Smooth muscle cell (in vitro differentiated cells): ENCODE measurements around the gene B3GALT5. TPM values are rescaled to one million over a fixed set of nuclear protein-coding genes. Genes with fewer than 3 reads are reported as not detected.
"Not testable (repeated sequence)": the region's sequence is repeated elsewhere in the genome, so short reads cannot be mapped to it uniquely, and the experiment has no call there.

Experiments
- DNase-seq: peaks from one replicate; lab custom pipeline; 2025; ENCODE audit not compliant: unreplicated experiment; lab: John Stamatoyannopoulos, UW
- H2AFZ ChIP-seq: fragments of 200-600 bp; sonication (generic); 2 replicates; pipeline ENCODE4 v1.6.0; 2016; ENCODE audit warnings: antibody characterized with exemption, low read depth, mild to moderate bottlenecking
- H3F3A ChIP-seq: fragments of 200-600 bp; sonication (generic); 2 replicates; pipeline ENCODE4 v1.6.0; 2017; ENCODE audit warnings: antibody characterized with exemption, low read depth
- H3K27ac ChIP-seq: fragments of 200-600 bp; sonication (generic); 2 replicates; pipeline ENCODE4 v1.5.1; 2016; ENCODE audit warnings: low read depth, mild to moderate bottlenecking
- H3K27me3 ChIP-seq: fragments of 200-600 bp; sonication (generic); 2 replicates; pipeline ENCODE4 v1.6.1; 2016; ENCODE audit warnings: low read depth, mild to moderate bottlenecking
- H3K36me3 ChIP-seq: fragments of 200-600 bp; sonication (generic); 2 replicates; pipeline ENCODE4 v1.5.1; 2016; ENCODE audit warnings: low read depth
- H3K4me1 ChIP-seq: fragments of 200-600 bp; sonication (generic); 2 replicates; pipeline ENCODE4 v1.5.1; 2016; ENCODE audit warnings: low read depth
- H3K4me2 ChIP-seq: fragments of 200-600 bp; sonication (generic); 2 replicates; pipeline ENCODE4 v1.6.0; 2016; ENCODE audit warnings: mild to moderate bottlenecking
- H3K4me3 ChIP-seq: fragments of 200-600 bp; sonication (generic); 2 replicates; pipeline ENCODE4 v1.5.1; 2016; ENCODE audit warnings: mild to moderate bottlenecking
- H3K79me2 ChIP-seq: fragments of 200-600 bp; sonication (generic); 2 replicates; pipeline ENCODE4 v1.6.0; 2016; ENCODE audit warnings: low read depth, mild to moderate bottlenecking
- H3K9ac ChIP-seq: fragments of 200-600 bp; sonication (generic); 2 replicates; pipeline ENCODE4 v1.6.0; 2016; ENCODE audit warnings: low read depth
- H3K9me3 ChIP-seq: fragments of 200-600 bp; sonication (generic); replicated peaks from 2 replicates; pipeline ENCODE4 v1.5.1; 2016; ENCODE audit warnings: low read depth
- H4K20me1 ChIP-seq: fragments of 200-600 bp; sonication (generic); 2 replicates; pipeline ENCODE4 v1.6.0; 2016; ENCODE audit warnings: low read depth
- WGBS: methylation state at CpG from one replicate; pipeline ENCODE4 v1.1.7; 2016; ENCODE audit warnings: low lambda C conversion rate; 5-methylcytosine and 5-hydroxymethylcytosine counted together
- polyA plus RNA-seq: library from polyadenylated mRNA; unstranded; fragments of >200 nt; fragmentation: Nextera tagmentation; extraction: Ambion mirVana; gene quantifications from 2 replicates; pipeline ENCODE4 v1.2.1, GENCODE V29; 2016
- total RNA-seq: library from RNA; depleted of rRNA; stranded (reverse); fragments of >200 nt; gene quantifications from 2 replicates; pipeline ENCODE4 v1.2.3, GENCODE V29; 2014
- TF ChIP-seq, protein P1 (sequence below): fragments of 200-600 bp; sonication (generic); IDR thresholded peaks from 2 replicates; pipeline ENCODE4 v1.5.1; 2017; ENCODE audit warnings: borderline replicate concordance, mild to moderate bottlenecking, antibody characterized with exemption; ENCODE audit not compliant: insufficient read depth, poor library complexity, severe bottlenecking

B3GALT5 gene
- total and polyA plus RNA-seq, 2 experiments from 2014 or later: 0.73 to 3.8 TPM

DNA sequence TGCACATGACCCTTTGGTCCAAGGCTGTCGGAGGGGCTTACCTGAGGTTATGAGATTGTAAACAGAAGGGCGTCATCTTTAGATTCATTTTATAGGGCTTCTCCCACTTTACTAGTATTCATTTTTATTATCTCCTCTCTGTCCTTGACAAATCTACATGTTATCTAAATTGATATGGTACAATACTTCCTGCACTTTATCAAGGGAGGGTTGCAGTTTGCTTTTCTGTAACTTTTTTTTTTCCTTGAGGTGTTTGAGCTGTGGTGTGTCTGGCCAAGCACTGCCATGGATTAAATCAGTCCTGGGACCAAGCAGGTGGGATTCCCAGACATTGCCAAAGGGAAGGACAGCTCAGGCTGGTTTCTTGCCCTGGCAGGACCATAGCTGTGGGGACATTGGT lies 32.0 kb upstream of the B3GALT5 start:
- Histone ChIP-seq H3K36me3 (no peaks in the 10 kb centered on the region), H4K20me1 (no peaks in the 10 kb centered on the region), H3F3A (no peaks in the 10 kb centered on the region), H3K9me3 (no peaks in the 10 kb centered on the region), H3K4me3 (no peak overlapping the region), H3K27me3 (no peaks in the 10 kb centered on the region), H3K27ac (no peak overlapping the region), H3K4me2 (no peak overlapping the region), H3K4me1 (peaks cover 8% of the 10 kb centered on the region), H3K9ac (no peak overlapping the region), H2AFZ (no peak overlapping the region), H3K79me2 (no peaks in the 10 kb centered on the region)
- WGBS: 50% methylated on average over 2 of the region's 2 CpGs
- TF ChIP-seq, protein P1, sequence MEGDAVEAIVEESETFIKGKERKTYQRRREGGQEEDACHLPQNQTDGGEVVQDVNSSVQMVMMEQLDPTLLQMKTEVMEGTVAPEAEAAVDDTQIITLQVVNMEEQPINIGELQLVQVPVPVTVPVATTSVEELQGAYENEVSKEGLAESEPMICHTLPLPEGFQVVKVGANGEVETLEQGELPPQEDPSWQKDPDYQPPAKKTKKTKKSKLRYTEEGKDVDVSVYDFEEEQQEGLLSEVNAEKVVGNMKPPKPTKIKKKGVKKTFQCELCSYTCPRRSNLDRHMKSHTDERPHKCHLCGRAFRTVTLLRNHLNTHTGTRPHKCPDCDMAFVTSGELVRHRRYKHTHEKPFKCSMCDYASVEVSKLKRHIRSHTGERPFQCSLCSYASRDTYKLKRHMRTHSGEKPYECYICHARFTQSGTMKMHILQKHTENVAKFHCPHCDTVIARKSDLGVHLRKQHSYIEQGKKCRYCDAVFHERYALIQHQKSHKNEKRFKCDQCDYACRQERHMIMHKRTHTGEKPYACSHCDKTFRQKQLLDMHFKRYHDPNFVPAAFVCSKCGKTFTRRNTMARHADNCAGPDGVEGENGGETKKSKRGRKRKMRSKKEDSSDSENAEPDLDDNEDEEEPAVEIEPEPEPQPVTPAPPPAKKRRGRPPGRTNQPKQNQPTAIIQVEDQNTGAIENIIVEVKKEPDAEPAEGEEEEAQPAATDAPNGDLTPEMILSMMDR: no peak
- no peak for DNase-seq

DNA sequence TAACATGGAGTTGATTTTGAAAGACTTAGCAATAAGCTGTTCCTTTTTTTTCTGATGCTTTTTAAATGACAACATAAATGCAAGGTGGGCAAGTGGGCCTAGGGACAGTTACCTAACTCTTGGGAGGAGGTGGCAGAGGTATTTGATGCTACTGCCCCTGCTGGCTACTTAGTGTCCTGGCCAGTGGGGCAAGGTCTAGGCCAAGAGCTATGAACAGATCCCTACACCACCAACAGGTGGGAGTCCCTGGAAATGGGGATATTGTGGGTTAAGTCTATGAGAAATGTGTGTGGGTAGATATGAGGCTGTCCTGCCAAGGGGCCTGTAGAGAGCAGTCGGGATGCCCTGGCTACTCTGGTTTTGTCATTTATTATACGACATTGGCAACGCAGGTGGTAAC lies 31.3 kb upstream of the B3GALT5 start:
- Histone ChIP-seq H3K79me2 (no peaks in the 10 kb centered on the region), H4K20me1 (no peaks in the 10 kb centered on the region), H3K36me3 (no peaks in the 10 kb centered on the region), H2AFZ (no peak overlapping the region), H3K9me3 (no peaks in the 10 kb centered on the region), H3K4me3 (no peak overlapping the region), H3K27me3 (no peaks in the 10 kb centered on the region), H3F3A (no peaks in the 10 kb centered on the region), H3K27ac (no peak overlapping the region), H3K9ac (no peak overlapping the region), H3K4me1 (peaks cover 3% of the 10 kb centered on the region), H3K4me2 (no peak overlapping the region)
- TF ChIP-seq, protein P1: no peak
- DNase-seq: no peak
- 98% methylated on average over 3 of the region's 3 CpGs for WGBS

DNA sequence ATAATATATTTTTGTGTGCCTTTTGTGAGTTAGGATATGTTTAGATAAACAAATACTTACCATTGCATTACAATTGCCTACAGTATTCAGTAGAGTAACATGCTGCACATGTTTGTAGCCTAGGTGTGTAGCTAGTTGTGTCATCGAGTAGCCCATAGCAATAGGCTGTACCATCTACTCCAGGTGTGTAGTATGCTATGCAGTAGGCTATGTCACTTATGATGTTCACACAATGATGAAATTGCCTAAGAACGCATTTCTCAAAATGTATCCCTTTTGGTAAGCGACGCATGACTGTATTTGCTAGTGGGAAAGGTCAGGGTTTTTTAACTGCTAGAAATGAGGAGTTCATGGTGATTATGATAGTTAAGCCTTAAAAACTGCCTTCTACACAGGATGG lies 30.0 kb upstream of the B3GALT5 start:
- 93% methylated on average over 4 of the region's 4 CpGs for WGBS
- H3K27me3 ChIP-seq: no peaks in the 10 kb centered on the region
- no peak overlapping the region for H3K9ac ChIP-seq
- TF ChIP-seq, protein P1: no peak
- no peaks in the 10 kb centered on the region for H3K4me1 ChIP-seq
- no peak for DNase-seq
- no peaks in the 10 kb centered on the region for H3K36me3 ChIP-seq
- H3K79me2 ChIP-seq: no peaks in the 10 kb centered on the region
- H2AFZ ChIP-seq: no peak overlapping the region
- H3K27ac ChIP-seq: no peak overlapping the region
- no peak overlapping the region for H3K4me2 ChIP-seq
- no peaks in the 10 kb centered on the region for H3F3A ChIP-seq
- H4K20me1 ChIP-seq: no peaks in the 10 kb centered on the region
- no peaks in the 10 kb centered on the region for H3K9me3 ChIP-seq
- H3K4me3 ChIP-seq: no peak overlapping the region

DNA sequence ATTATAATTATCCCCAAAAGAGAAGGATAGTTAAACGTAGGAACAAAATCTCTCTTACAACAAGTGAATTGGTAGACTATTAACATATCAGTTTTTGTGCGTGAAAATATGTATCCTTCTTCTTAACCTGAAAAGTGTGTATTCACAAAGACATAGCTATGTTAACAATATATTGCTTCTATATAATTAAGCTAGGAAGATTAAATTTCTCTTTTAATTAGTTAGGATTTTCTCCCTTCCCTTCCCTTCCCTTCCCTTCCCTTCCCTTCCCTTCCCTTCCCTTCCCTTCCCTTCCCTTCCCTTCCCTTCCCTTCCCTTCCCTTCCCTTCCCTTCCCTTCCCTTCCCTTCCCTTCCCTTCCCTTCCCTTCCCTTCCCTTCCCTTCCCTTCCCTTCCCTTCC lies 29.2 kb upstream of the B3GALT5 start:
- H3F3A ChIP-seq, H3K9me3 ChIP-seq, H3K9ac ChIP-seq, H2AFZ ChIP-seq, H3K79me2 ChIP-seq, DNase-seq, H3K27me3 ChIP-seq, H3K27ac ChIP-seq, H4K20me1 ChIP-seq, H3K4me2 ChIP-seq, H3K36me3 ChIP-seq, H3K4me1 ChIP-seq, H3K4me3 ChIP-seq: not testable (repeated sequence)
- 95% methylated on average over 2 of the region's 2 CpGs for WGBS
